Epithelial cell of proximal tubule (primary cell): Measurements from ENCODE around the gene FRAS1. TPM values are rescaled to one million over a fixed set of nuclear protein-coding genes. Genes with fewer than 3 reads are reported as not detected.
"Not testable (repeated sequence)": the region's sequence is repeated elsewhere in the genome, so short reads cannot be mapped to it uniquely, and the experiment has no call there.

Experiments used
- DNase-seq: peaks from one replicate; pipeline ENCODE4 v3.0.0-alpha.2; 2011; ENCODE audit warnings: low read depth
- H3K4me3 ChIP-seq: 2 replicates; pipeline ENCODE4 v1.5.1; 2011; ENCODE audit warnings: low read depth, mild to moderate bottlenecking, low read length
- total RNA-seq: library from RNA; depleted of rRNA; stranded (reverse); fragments of >200 nt; gene quantifications from 2 replicates; pipeline ENCODE4 v1.2.3, GENCODE V29; 2015
- TF ChIP-seq, protein P1 (sequence below): conservative IDR thresholded peaks from 2 replicates; pipeline ENCODE4 v1.5.1; 2012; ENCODE audit warnings: low read depth, mild to moderate bottlenecking, low read length

FRAS1 gene
- total RNA-seq, 1 donor from 2014 or later = 9.1 TPM

GRCh38 chr4:78543424-78544125 is 486.5 kb downstream of the FRAS1 start:
- TF ChIP-seq, protein P1, sequence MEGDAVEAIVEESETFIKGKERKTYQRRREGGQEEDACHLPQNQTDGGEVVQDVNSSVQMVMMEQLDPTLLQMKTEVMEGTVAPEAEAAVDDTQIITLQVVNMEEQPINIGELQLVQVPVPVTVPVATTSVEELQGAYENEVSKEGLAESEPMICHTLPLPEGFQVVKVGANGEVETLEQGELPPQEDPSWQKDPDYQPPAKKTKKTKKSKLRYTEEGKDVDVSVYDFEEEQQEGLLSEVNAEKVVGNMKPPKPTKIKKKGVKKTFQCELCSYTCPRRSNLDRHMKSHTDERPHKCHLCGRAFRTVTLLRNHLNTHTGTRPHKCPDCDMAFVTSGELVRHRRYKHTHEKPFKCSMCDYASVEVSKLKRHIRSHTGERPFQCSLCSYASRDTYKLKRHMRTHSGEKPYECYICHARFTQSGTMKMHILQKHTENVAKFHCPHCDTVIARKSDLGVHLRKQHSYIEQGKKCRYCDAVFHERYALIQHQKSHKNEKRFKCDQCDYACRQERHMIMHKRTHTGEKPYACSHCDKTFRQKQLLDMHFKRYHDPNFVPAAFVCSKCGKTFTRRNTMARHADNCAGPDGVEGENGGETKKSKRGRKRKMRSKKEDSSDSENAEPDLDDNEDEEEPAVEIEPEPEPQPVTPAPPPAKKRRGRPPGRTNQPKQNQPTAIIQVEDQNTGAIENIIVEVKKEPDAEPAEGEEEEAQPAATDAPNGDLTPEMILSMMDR = no peak
- DNase-seq = no peak
- no peak overlapping the region for H3K4me3 ChIP-seq

- TF ChIP-seq, protein P1 = no peak
- no peak for DNase-seq
- H3K4me3 ChIP-seq = no peak overlapping the region
Observed at GRCh38 chr4:78544678-78545077, 487.6 kb downstream of the FRAS1 start.

GRCh38 chr4:78545275-78546246 is 488.4 kb downstream of the FRAS1 start:
- DNase-seq = no peak
- H3K4me3 ChIP-seq = no peak overlapping the region
- TF ChIP-seq, protein P1 = no peak

- DNase-seq, H3K4me3 ChIP-seq: not testable (repeated sequence)
Observed at GRCh38 chr4:78547899-78548298, 490.8 kb downstream of the FRAS1 start.

DNA sequence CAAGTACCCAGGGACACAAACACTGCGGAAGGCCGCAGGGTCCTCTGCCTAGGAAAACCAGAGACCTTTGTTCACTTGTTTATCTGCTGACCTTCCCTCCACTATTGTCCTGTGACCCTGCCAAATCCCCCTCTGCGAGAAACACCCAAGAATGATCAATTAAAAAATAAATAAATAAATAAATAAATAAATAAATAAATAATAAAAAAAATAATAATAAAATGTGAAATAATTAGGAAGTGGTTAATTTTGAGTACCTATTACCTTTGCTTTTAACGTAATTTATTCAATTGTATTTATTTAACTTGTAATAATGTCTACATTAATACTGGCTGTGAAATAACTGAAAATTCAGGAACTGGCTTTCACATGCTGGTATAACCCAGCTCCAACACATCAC is 491.8 kb downstream of the FRAS1 start:
- not testable (repeated sequence) for DNase-seq

GRCh38 chr4:78551420-78552351 is 494.6 kb downstream of the FRAS1 start, which contains the start of gene ANXA3:
Gene ANXA3, plus strand, starts transcription at chr4:78551770. Its CDS starts 2,704 bp downstream, at chr4:78554474.
- TF ChIP-seq, protein P1 = no peak
- no peak for DNase-seq
- H3K4me3 ChIP-seq = peak within 1 kb of the TSS; percentile 64

More for the DNA sequence above, 491.8 kb downstream of the FRAS1 start:
- not testable (repeated sequence) for H3K4me3 ChIP-seq

- TF ChIP-seq, protein P1 = no peak
- peak; percentile 84 for DNase-seq
- H3K4me3 ChIP-seq = peak overlapping the region; percentile 64
Observed at GRCh38 chr4:78552389-78553042, 495.4 kb downstream of the FRAS1 start.
